H9 (cell line): ENCODE measurements around the gene LRRC73. TPM values are rescaled to one million over a fixed set of nuclear protein-coding genes. Genes with fewer than 3 reads are reported as not detected.

Experiments used
- DNase-seq: peaks from one replicate; pipeline ENCODE4 v3.0.0-alpha.2; 2017
- H2AFZ ChIP-seq: one replicate; pipeline ENCODE4 v1.6.1; 2013; ENCODE audit warnings: mild to moderate bottlenecking, low read length, control low read depth, moderate library complexity
- H2AK5ac ChIP-seq: 2 replicates; pipeline ENCODE4 v1.6.1; 2013; ENCODE audit warnings: low read length, control low read depth, mixed read lengths; ENCODE audit not compliant: insufficient read length
- H2BK120ac ChIP-seq: one replicate; pipeline ENCODE4 v1.6.1; 2013; ENCODE audit warnings: low read depth, mild to moderate bottlenecking, low read length, control low read depth, inconsistent platforms; ENCODE audit not compliant: poor library complexity, severe bottlenecking
- H2BK12ac ChIP-seq: 2 replicates; pipeline ENCODE4 v1.6.1; 2013; ENCODE audit warnings: low read length, control low read depth, mixed read lengths, low read depth; ENCODE audit not compliant: insufficient read length
- H2BK15ac ChIP-seq: 2 replicates; pipeline ENCODE4 v1.6.1; 2013; ENCODE audit warnings: low read depth, low read length, control low read depth
- H2BK20ac ChIP-seq: one replicate; pipeline ENCODE4 v1.6.1; 2013; ENCODE audit warnings: low read depth, mild to moderate bottlenecking, low read length, control low read depth, inconsistent platforms; ENCODE audit not compliant: poor library complexity, severe bottlenecking
- H2BK5ac ChIP-seq: 2 replicates; pipeline ENCODE4 v1.6.1; 2013; ENCODE audit warnings: low read length, control low read depth, mixed read lengths; ENCODE audit not compliant: insufficient read length
- H3K14ac ChIP-seq: 2 replicates; pipeline ENCODE4 v1.6.1; 2013; ENCODE audit warnings: low read length, control low read depth; ENCODE audit not compliant: insufficient read depth
- H3K18ac ChIP-seq: 2 replicates; pipeline ENCODE4 v1.6.1; 2013; ENCODE audit warnings: low read depth, mild to moderate bottlenecking, mixed read lengths, low read length, control low read depth; ENCODE audit not compliant: insufficient read length
- H3K23ac ChIP-seq: 2 replicates; pipeline ENCODE4 v1.6.1; 2013; ENCODE audit warnings: low read length, control low read depth, mixed read lengths, low read depth; ENCODE audit not compliant: insufficient read length
- H3K23me2 ChIP-seq: 2 replicates; pipeline ENCODE4 v1.6.1; 2013; ENCODE audit warnings: low read depth, mild to moderate bottlenecking, mixed read lengths, low read length, control low read depth; ENCODE audit not compliant: insufficient read length, poor library complexity, severe bottlenecking
- H3K27ac ChIP-seq: 2 replicates; pipeline ENCODE4 v1.5.1; 2013; ENCODE audit warnings: low read length, control low read depth, mixed read lengths, low read depth; ENCODE audit not compliant: insufficient read length
- H3K27me3 ChIP-seq: 2 replicates; pipeline ENCODE4 v1.6.1; 2013; ENCODE audit warnings: low read length, control low read depth, inconsistent platforms; ENCODE audit not compliant: insufficient read depth
- H3K4ac ChIP-seq: 2 replicates; pipeline ENCODE4 v1.6.1; 2013; ENCODE audit warnings: low read depth, mild to moderate bottlenecking, control low read depth, inconsistent platforms, low read length, moderate library complexity
- H3K4me1 ChIP-seq: 2 replicates; pipeline ENCODE4 v1.6.1; 2013; ENCODE audit warnings: low read length, control low read depth, inconsistent platforms; ENCODE audit not compliant: insufficient read depth
- H3K4me2 ChIP-seq: 2 replicates; pipeline ENCODE4 v1.6.1; 2013; ENCODE audit warnings: low read length, control low read depth, mixed read lengths; ENCODE audit not compliant: insufficient read length, insufficient read depth
- H3K56ac ChIP-seq: 2 replicates; pipeline ENCODE4 v1.6.1; 2013; ENCODE audit warnings: low read depth, mild to moderate bottlenecking, mixed read lengths, low read length, control low read depth; ENCODE audit not compliant: insufficient read length
- H3K79me1 ChIP-seq: 2 replicates; pipeline ENCODE4 v1.6.1; 2013; ENCODE audit warnings: low read depth, mild to moderate bottlenecking, moderate library complexity, low read length, control low read depth, inconsistent platforms; ENCODE audit not compliant: insufficient read depth, poor library complexity, severe bottlenecking
- H3K79me2 ChIP-seq: 2 replicates; pipeline ENCODE4 v1.6.1; 2013; ENCODE audit warnings: low read length, control low read depth, inconsistent platforms; ENCODE audit not compliant: insufficient read depth
- H3K9ac ChIP-seq: 2 replicates; pipeline ENCODE4 v1.6.1; 2013; ENCODE audit warnings: low read length, control low read depth, mixed read lengths; ENCODE audit not compliant: insufficient read length; ENCODE audit errors: extremely low read depth
- H3K9me3 ChIP-seq: one replicate; pipeline ENCODE4 v1.6.1; 2013; ENCODE audit warnings: low read depth, low read length, inconsistent platforms; ENCODE audit not compliant: control insufficient read depth
- H3T11ph ChIP-seq: one replicate; pipeline ENCODE4 v1.6.1; 2013; ENCODE audit warnings: mild to moderate bottlenecking, low read length, control low read depth, inconsistent platforms
- H4K20me1 ChIP-seq: one replicate; pipeline ENCODE4 v1.6.1; 2013; ENCODE audit not compliant: control insufficient read depth, insufficient read length, insufficient read depth
- H4K5ac ChIP-seq: 2 replicates; pipeline ENCODE4 v1.6.1; 2013; ENCODE audit warnings: low read depth, mild to moderate bottlenecking, mixed read lengths, low read length, control low read depth; ENCODE audit not compliant: insufficient read length
- H4K8ac ChIP-seq: replicated peaks from 2 replicates; pipeline ENCODE4 v1.6.1; 2013; ENCODE audit warnings: low read length, control low read depth, mixed read lengths, low read depth; ENCODE audit not compliant: insufficient read length
- H4K91ac ChIP-seq: 2 replicates; pipeline ENCODE4 v1.6.1; 2013; ENCODE audit warnings: low read depth, mild to moderate bottlenecking, moderate library complexity, mixed read lengths, low read length, control low read depth; ENCODE audit not compliant: insufficient read length
- H3K27ac Mint-ChIP-seq, 3 experiments: 2 replicates in 2 of 3; 3 replicates in 1 of 3; pipeline ENCODE4 v1.8.0; 2020 to 2021; ENCODE audit warnings: mixed read lengths in 3 of 3, mild to moderate bottlenecking in 1 of 3, moderate library complexity in 1 of 3
- H3K27me3 Mint-ChIP-seq: 2 replicates; pipeline ENCODE4 v1.8.0; 2021; ENCODE audit warnings: low read depth, mild to moderate bottlenecking, moderate library complexity, mixed read lengths
- H3K36me3 Mint-ChIP-seq, 3 experiments: 2 replicates in 2 of 3; 3 replicates in 1 of 3; pipeline ENCODE4 v1.8.0; 2020 to 2021; ENCODE audit warnings: low read depth in 3 of 3, mixed read lengths in 3 of 3; ENCODE audit not compliant: insufficient read depth in 1 of 3
- H3K4me1 Mint-ChIP-seq, 2 experiments: 2 replicates each; pipeline ENCODE4 v1.8.0; 2020; ENCODE audit warnings: mixed read lengths in 2 of 2
- H3K4me3 Mint-ChIP-seq, 2 experiments: 2 replicates in 1 of 2; 3 replicates in 1 of 2; pipeline ENCODE4 v1.8.0; 2020 to 2021; ENCODE audit warnings: mild to moderate bottlenecking in 2 of 2, mixed read lengths in 2 of 2, moderate library complexity in 1 of 2
- H3K9me3 Mint-ChIP-seq, 2 experiments: 2 replicates in 1 of 2; 3 replicates in 1 of 2; pipeline ENCODE4 v1.8.0; 2020; ENCODE audit warnings: mild to moderate bottlenecking in 2 of 2, mixed read lengths in 2 of 2, moderate library complexity in 1 of 2
- WGBS: extraction: QIAGEN DNeasy Blood & Tissue Kit; methylation state at CpG from one replicate; pipeline ENCODE4 v1.1.7; 2013; ENCODE audit warnings: missing lambda C conversion rate, low lambda C conversion rate, mixed read lengths; ENCODE audit not compliant: insufficient read length; ENCODE audit errors: extremely low coverage; 5-methylcytosine and 5-hydroxymethylcytosine counted together
- total RNA-seq: library from RNA; stranded (reverse); gene quantifications from 2 replicates; pipeline ENCODE4 v1.2.1, GENCODE V29; 2021
- TF ChIP-seq, protein P1 (sequence below): fragments of 200-600 bp; sonication (generic); conservative IDR thresholded peaks from 3 replicates; pipeline ENCODE4 v1.8.0; 2021; ENCODE audit warnings: antibody characterized with exemption, mild to moderate bottlenecking

LRRC73 gene
- total RNA-seq, 1 experiment from 2014 or later: 0.55 TPM

DNA sequence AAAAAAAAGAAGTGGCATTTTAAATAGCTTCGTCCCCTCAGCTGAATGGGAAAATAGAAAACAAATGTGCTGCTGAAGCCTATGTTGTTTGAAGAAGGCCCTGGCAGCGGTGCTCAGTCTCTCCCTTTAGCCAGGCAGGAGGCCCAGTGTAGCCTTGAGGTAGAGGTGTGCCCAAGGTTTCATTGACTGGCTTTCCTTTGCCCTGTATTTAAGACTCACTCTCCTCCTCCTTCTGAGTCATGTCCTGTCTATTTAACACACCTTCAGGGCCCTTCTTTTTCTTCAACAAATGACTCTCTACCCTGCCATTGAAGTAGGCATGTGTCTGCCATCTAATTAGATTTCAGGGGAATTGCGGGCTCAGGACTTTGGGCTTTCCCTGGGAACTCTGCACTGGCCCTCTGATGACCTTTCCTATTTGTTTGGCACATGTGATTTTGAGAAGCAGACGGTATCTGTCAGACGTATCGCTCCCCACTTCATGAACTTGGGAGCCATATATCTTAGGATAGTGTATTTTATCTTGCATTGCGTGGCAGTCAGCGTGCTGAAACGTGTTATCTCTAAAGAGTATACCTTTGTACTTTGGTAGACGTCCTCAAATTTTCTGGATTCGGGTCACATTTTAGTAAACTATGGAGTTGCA is 28.4 kb downstream of the LRRC73 start:
- no peak overlapping the region for H3K27ac ChIP-seq
- H3K79me2 ChIP-seq: peaks cover 27% of the 10 kb centered on the region
- no peak overlapping the region for H2BK120ac ChIP-seq
- H2AFZ ChIP-seq: no peak overlapping the region
- no peak overlapping the region for H4K5ac ChIP-seq
- no peak overlapping the region for H3T11ph ChIP-seq
- H3K23me2 ChIP-seq: peaks cover 10% of the 10 kb centered on the region
- H3K27me3 ChIP-seq: no peaks in the 10 kb centered on the region
- H4K8ac ChIP-seq: no peak overlapping the region
- peak overlapping the region; percentile 17 to 62 (median 51) for H3K27ac Mint-ChIP-seq
- no peak overlapping the region for H3K18ac ChIP-seq
- H3K4me1 ChIP-seq: peaks cover 15% of the 10 kb centered on the region; the same call in 1 of the 2 replicates
- H3K27me3 Mint-ChIP-seq: no peaks in the 10 kb centered on the region
- no peak overlapping the region for H2BK5ac ChIP-seq
- no peak overlapping the region for H3K56ac ChIP-seq
- no peak overlapping the region for H3K9ac ChIP-seq
- no peak overlapping the region for H2BK20ac ChIP-seq
- no peak overlapping the region for H3K4me2 ChIP-seq
- peaks cover 10% of the 10 kb centered on the region for H3K79me1 ChIP-seq
- no peak overlapping the region for H3K23ac ChIP-seq
- H4K20me1 ChIP-seq: no peaks in the 10 kb centered on the region
- H3K9me3 Mint-ChIP-seq: no peaks in the 10 kb centered on the region
- H2BK12ac ChIP-seq: no peak overlapping the region
- TF ChIP-seq, protein P1, sequence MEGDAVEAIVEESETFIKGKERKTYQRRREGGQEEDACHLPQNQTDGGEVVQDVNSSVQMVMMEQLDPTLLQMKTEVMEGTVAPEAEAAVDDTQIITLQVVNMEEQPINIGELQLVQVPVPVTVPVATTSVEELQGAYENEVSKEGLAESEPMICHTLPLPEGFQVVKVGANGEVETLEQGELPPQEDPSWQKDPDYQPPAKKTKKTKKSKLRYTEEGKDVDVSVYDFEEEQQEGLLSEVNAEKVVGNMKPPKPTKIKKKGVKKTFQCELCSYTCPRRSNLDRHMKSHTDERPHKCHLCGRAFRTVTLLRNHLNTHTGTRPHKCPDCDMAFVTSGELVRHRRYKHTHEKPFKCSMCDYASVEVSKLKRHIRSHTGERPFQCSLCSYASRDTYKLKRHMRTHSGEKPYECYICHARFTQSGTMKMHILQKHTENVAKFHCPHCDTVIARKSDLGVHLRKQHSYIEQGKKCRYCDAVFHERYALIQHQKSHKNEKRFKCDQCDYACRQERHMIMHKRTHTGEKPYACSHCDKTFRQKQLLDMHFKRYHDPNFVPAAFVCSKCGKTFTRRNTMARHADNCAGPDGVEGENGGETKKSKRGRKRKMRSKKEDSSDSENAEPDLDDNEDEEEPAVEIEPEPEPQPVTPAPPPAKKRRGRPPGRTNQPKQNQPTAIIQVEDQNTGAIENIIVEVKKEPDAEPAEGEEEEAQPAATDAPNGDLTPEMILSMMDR: no peak
- no peak for DNase-seq
- H3K14ac ChIP-seq: no peak overlapping the region
- H3K4ac ChIP-seq: no peak overlapping the region
- H3K9me3 ChIP-seq: no peaks in the 10 kb centered on the region
- no peak overlapping the region for H2BK15ac ChIP-seq
- peaks cover 0 to 3% (median 2%) of the 10 kb centered on the region in 3 experiments; a peak in 2 of 7 replicates for H3K36me3 Mint-ChIP-seq
- no peak overlapping the region for H2AK5ac ChIP-seq
- H3K4me1 Mint-ChIP-seq: peaks cover 43 to 49% of the 10 kb centered on the region in 2 experiments
- H3K4me3 Mint-ChIP-seq: peak overlapping the region in 1 of 2 experiments; percentile 33; a peak in 1 of 5 replicates
- H4K91ac ChIP-seq: no peak overlapping the region
- WGBS: no CpG with 5 or more reads among the region's 11 CpGs
